Erythroblast (primary cell): ENCODE data around the gene NKAIN2.

ENCODE experiments used
- GATA1 ChIP-seq: IDR thresholded peaks from 2 replicates; pipeline ENCODE4 v1.6.1; 2011; ENCODE audit warnings: low read depth, mild to moderate bottlenecking, control low read depth, low read length, moderate library complexity
- POLR2A ChIP-seq: IDR thresholded peaks from 2 replicates; pipeline ENCODE4 v1.6.1; 2011; ENCODE audit warnings: mild to moderate bottlenecking, low read length

DNA sequence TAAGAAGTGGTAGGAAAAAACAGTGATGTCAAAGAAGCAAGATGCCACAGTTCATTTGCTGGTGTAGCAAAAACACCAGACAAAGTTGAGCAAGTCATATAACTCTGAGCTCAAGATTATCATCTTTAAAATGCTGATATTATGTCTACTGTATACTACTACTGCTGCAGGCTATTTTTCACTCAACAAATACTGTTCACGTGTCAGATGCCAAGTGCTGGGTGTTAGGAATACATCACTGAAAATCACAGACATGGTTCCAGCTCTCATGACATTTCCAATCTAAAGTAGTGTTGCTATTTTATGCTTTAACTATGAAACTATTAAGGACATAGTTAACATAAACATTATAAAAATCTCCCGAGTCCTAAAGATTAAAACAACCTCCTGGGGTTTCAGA is 163.0 kb downstream of the NKAIN2 start:
- TF ChIP-seq POLR2A (no peak), GATA1 (no peak)
